Sigmoid colon (tissue), 7 donors: ENCODE measurements around the gene TMEM213. TPM values are rescaled to one million over a fixed set of nuclear protein-coding genes. Genes with fewer than 3 reads are reported as not detected.

Experiments
- DNase-seq: peaks from one replicate; pipeline ENCODE4 v3.0.0-alpha.2; 2019
- H3K27ac ChIP-seq, 4 donors: fragments of 200-600 bp; sonication (generic); one replicate each; pipeline ENCODE4 v1.5.1; 2016 to 2019; ENCODE audit warnings: mild to moderate bottlenecking in 1 of 4
- H3K27me3 ChIP-seq, 3 donors: fragments of 200-600 bp; sonication (generic); one replicate each; pipeline ENCODE4 v1.5.1; 2019; ENCODE audit warnings: mild to moderate bottlenecking in 1 of 3
- H3K36me3 ChIP-seq, 4 donors: fragments of 200-600 bp; sonication (generic); one replicate each; pipeline ENCODE4 v1.5.1; 2016 to 2019
- H3K4me1 ChIP-seq, 4 donors: fragments of 200-600 bp; sonication (generic); one replicate each; pipeline ENCODE4 v1.5.1; 2017 to 2019
- H3K4me3 ChIP-seq, 4 donors: fragments of 200-600 bp; sonication (generic); one replicate each; pipeline ENCODE4 v1.5.1; 2017 to 2019; ENCODE audit warnings: mild to moderate bottlenecking in 2 of 4, moderate library complexity in 1 of 4
- H3K9me3 ChIP-seq, 4 donors: fragments of 200-600 bp in 3 of 4; sonication (generic) in 3 of 4; one replicate each; pipeline versions ENCODE4 v1.5.1 to v1.6.1; 2013 to 2019
- EP300 ChIP-seq, 4 donors: sonication (generic); formaldehyde crosslinking; IDR thresholded peaks; one replicate each; pipeline ENCODE4 v1.6.1; 2017; ENCODE audit warnings: antibody characterized with exemption in 4 of 4
- POLR2A ChIP-seq, 2 donors: fragments of 450-650 bp; IDR thresholded peaks; one replicate each; pipeline ENCODE4 v1.6.1; 2016; ENCODE audit warnings: antibody characterized with exemption in 2 of 2, mild to moderate bottlenecking in 2 of 2, moderate library complexity in 2 of 2
- POLR2AphosphoS5 ChIP-seq, 4 donors: sonication (generic); formaldehyde crosslinking; IDR thresholded peaks; one replicate each; pipeline ENCODE4 v1.6.1; 2017; ENCODE audit warnings: antibody characterized with exemption in 4 of 4
- WGBS, 2 donors: extraction: QIAGEN DNeasy Blood & Tissue Kit; methylation state at CpG; one replicate each; pipeline ENCODE4 v1.1.7; 2013; 5-methylcytosine and 5-hydroxymethylcytosine counted together
- intact Hi-C: fragments of 100-400 bp; cut with DNase I; formaldehyde crosslinking; loops from one replicate; pipeline ENCODE4 v1.15.1; 2023
- polyA plus RNA-seq, 3 donors: library from polyadenylated mRNA; stranded (reverse); fragments of 200-250 nt; gene quantifications; one replicate each; pipeline ENCODE4 v1.2.3, GENCODE V29; 2013
- total RNA-seq, 4 donors: library from RNA; depleted of rRNA; stranded (reverse); fragments of >200 nt; gene quantifications; one replicate each; pipeline ENCODE4 v1.1.0, GENCODE V29; 2016
- TF ChIP-seq, protein P1 (sequence below), 4 experiments: fragments of 450-650 bp in 3 of 4; fragments of 200-600 bp in 1 of 4; IDR thresholded peaks; one replicate each; pipeline ENCODE4 v1.5.1; 2016 to 2019; ENCODE audit warnings: antibody characterized with exemption in 4 of 4, mild to moderate bottlenecking in 3 of 4, moderate library complexity in 2 of 4
- donor health status: healthy with polysubstance abuse.
- donor health status: Bipolar disorder and iron deficiency.
- donor health status: healthy.

TMEM213 gene
- total and polyA plus RNA-seq, 7 donors: 0.01 TPM; not detected in 6

DNA sequence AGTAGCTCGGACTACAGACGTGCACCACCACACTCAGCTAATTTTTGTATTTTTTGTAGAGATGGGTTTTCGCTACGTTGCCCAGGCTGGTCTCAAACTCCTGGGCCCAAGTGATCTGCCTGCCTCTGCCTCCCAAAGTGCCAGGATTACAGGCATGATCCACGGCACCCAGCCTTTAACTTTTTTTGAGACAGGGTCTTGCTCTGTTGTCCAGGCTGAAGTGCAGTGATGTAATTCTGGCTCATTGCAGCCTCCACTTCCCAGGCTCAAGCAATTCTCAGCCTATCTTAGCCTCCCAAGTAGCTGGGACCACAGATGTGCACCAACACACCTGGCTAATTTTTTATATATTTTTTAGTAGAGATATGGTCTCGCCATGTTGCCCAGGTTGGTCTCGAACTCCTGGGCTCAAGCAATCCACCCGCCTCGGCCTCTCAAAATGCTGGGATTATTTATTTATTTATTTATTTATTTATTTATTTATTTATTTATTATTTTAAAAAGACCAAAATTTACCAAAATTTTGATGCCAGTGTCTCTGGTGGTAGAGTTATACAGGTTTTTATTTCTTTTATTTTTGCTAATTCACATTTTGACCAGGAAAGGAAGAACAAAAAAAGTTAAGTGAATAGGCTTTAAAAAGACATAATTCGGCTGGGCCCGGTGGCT, 25.2 kb downstream of the TMEM213 start:
- no peak overlapping the region for H3K4me3 ChIP-seq
- no peaks in the 10 kb centered on the region for H3K4me1 ChIP-seq
- intact Hi-C loops: no loop called here
- no peaks in the 10 kb centered on the region for H3K27me3 ChIP-seq
- no peak for TF ChIP-seq POLR2A (IDR thresholded peaks at IDR 0.05)
- TF ChIP-seq EP300 (IDR thresholded peaks at IDR 0.05): no peak
- TF ChIP-seq, protein P1, sequence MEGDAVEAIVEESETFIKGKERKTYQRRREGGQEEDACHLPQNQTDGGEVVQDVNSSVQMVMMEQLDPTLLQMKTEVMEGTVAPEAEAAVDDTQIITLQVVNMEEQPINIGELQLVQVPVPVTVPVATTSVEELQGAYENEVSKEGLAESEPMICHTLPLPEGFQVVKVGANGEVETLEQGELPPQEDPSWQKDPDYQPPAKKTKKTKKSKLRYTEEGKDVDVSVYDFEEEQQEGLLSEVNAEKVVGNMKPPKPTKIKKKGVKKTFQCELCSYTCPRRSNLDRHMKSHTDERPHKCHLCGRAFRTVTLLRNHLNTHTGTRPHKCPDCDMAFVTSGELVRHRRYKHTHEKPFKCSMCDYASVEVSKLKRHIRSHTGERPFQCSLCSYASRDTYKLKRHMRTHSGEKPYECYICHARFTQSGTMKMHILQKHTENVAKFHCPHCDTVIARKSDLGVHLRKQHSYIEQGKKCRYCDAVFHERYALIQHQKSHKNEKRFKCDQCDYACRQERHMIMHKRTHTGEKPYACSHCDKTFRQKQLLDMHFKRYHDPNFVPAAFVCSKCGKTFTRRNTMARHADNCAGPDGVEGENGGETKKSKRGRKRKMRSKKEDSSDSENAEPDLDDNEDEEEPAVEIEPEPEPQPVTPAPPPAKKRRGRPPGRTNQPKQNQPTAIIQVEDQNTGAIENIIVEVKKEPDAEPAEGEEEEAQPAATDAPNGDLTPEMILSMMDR (IDR thresholded peaks at IDR 0.05): no peak
- TF ChIP-seq POLR2AphosphoS5 (IDR thresholded peaks at IDR 0.05): no peak
- DNase-seq: no peak
- H3K36me3 ChIP-seq: no peaks in the 10 kb centered on the region
- no peak overlapping the region for H3K27ac ChIP-seq
- WGBS, 2 donors: 91 to 95% methylated on average over 11 of the region's 11 CpGs
- H3K9me3 ChIP-seq: peaks cover 0 to 2% (median 0%) of the 10 kb centered on the region in 4 donors

DNA sequence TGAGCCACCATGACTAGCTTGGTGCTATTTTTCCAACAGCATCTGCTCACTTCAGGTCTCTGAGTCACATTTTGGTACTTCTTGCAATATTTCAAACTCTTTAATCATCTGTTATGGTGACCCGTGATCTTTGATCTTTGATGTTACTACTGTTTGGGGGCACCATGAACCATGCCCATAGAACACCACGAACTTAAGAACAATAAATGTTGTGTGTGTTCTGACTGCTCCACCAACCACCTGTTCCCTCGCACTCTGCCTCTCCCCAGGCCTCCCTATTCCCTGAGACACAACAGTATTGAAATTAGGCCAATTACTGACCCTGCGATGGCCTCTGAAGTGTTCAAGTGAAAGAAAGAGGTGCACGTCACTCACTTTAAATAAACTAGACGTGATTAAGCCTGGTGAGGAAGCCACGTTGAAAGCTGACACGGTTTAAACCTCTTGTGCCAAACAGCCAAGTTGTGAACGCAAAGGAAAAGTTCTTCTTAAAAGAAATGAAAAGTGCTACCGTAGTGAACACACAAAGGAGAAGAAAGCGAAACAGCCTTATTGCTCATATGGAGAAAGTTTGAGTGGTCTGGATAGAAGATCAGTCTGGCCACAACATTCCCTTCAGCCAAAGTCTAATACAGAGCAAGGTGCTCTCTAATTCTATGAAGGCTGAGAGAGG, 27.4 kb downstream of the TMEM213 start:
- TF ChIP-seq POLR2A (IDR thresholded peaks at IDR 0.05) (no peak), EP300 (IDR thresholded peaks at IDR 0.05) (no peak), POLR2AphosphoS5 (IDR thresholded peaks at IDR 0.05) (no peak)
- TF ChIP-seq, protein P1 (IDR thresholded peaks at IDR 0.05): no peak
- no peak for DNase-seq
- Histone ChIP-seq H3K9me3 (no peaks in the 10 kb centered on the region), H3K36me3 (no peaks in the 10 kb centered on the region), H3K4me1 (no peaks in the 10 kb centered on the region), H3K4me3 (no peak overlapping the region), H3K27me3 (no peaks in the 10 kb centered on the region), H3K27ac (no peak overlapping the region)
- WGBS, 2 donors: 85 to 89% methylated on average over 11 of the region's 11 CpGs
- intact Hi-C loops: no loop called here

DNA sequence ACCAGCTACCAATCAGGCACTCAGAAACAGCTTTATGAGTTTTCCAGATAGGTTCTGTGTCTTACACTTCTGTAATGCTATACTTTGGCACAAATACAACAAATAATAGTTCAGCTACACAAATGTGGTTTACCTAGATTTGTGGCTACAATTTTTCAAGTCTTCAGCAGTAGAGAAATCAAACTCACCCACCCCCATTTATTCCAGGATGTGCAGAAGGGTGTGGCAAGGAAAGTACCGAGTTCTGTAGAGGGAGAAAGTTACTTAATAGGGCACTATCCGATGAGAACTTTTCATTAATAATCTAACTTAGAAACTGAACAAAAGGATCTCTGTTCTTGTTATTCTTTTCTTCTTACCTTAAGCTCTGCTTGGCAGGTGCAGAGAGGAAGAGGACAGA, 30.5 kb downstream of the TMEM213 start:
- H3K27ac ChIP-seq: no peak overlapping the region
- no peaks in the 10 kb centered on the region for H3K36me3 ChIP-seq
- H3K4me1 ChIP-seq: no peaks in the 10 kb centered on the region
- TF ChIP-seq POLR2AphosphoS5 (IDR thresholded peaks at IDR 0.05) (no peak), EP300 (IDR thresholded peaks at IDR 0.05) (no peak), POLR2A (IDR thresholded peaks at IDR 0.05) (no peak)
- TF ChIP-seq, protein P1 (IDR thresholded peaks at IDR 0.05): no peak
- DNase-seq: no peak
- H3K4me3 ChIP-seq: no peak overlapping the region
- intact Hi-C loops: no loop called here
- no peaks in the 10 kb centered on the region for H3K9me3 ChIP-seq
- WGBS, 2 donors: 48 to 82% methylated on average over 2 of the region's 2 CpGs
- H3K27me3 ChIP-seq: no peaks in the 10 kb centered on the region

DNA sequence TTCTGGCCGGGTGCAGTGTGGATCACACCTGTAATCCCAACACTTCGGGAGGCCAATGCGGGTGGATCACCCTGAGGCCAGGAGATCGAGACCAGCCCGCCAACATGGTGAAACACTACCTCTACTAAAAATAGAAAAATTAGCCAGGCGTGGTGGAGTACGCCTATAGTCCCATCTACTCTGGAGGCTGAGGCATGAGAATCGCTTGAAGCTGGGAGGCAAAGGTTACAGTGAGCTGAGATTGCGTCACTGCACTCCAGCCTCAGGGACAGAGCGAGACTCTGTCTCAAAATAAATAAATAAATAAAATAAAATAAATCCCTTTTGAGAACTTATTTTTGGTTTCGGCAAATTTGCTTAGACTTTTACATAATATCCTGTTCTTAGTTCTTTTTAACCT, 31.5 kb downstream of the TMEM213 start:
- DNase-seq: no peak
- Histone ChIP-seq H3K27me3 (no peaks in the 10 kb centered on the region), H3K36me3 (no peaks in the 10 kb centered on the region), H3K4me3 (no peak overlapping the region), H3K4me1 (no peaks in the 10 kb centered on the region), H3K27ac (no peak overlapping the region), H3K9me3 (no peaks in the 10 kb centered on the region)
- intact Hi-C loops: no loop called here
- TF ChIP-seq, protein P1 (IDR thresholded peaks at IDR 0.05): no peak
- TF ChIP-seq EP300 (IDR thresholded peaks at IDR 0.05): no peak
- 85 to 95% methylated on average over 11 of the region's 11 CpGs for WGBS, 2 donors
